ENCODE results near the gene PALD1. TPM values are rescaled to one million over a fixed set of nuclear protein-coding genes. Genes with fewer than 3 reads are reported as not detected.

The PALD1 gene
- total and polyA plus RNA-seq, 9 of the 15 experiments (the other 6 are each of a cell fraction or from before 2014, with no cell fraction given), result 0.03 to 0.29 (median 0.09) TPM; not detected in 2

DNA sequence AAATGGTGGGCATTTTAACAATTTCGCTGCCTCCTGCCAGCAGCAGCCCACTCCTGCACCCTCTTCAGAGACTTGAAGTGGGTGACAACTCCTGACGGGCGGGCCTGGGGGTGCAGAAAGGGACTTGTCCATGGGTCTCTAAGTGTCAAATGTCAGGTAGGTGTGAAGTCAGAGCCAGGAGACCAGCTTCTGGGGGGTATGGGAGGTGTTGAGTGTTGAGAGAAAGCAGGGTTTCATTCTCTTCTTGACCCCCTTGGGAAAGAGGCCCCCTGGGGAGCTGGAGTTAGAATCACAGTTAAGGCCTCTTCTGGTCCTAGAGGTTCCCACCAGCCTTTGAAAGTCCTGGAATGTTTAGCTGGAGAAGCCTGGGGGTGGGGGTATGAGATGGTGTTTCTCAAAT, 11.6 kb upstream of the PALD1 start (continued):
- TF ChIP-seq CCAR2 (IDR thresholded peaks at IDR 0.05; ENCODE audit: low read depth, low read length) (no peak), ESRRB (CRISPR knock-in tag; IDR thresholded peaks at IDR 0.05; ENCODE audit: borderline replicate concordance) (no peak), SRSF7 (optimal IDR thresholded peaks at IDR 0.05; ENCODE audit: low read depth, low read length) (no peak), SNIP1 (IDR thresholded peaks at IDR 0.05; ENCODE audit: low read depth) (no peak), STAT5A (IDR thresholded peaks at IDR 0.05; ENCODE audit: borderline replicate concordance, low read length) (no peak), CBX1 (IDR thresholded peaks at IDR 0.05; ENCODE audit: low read depth) (no peak), POLR2A (conservative IDR thresholded peaks at IDR 0.05) (no peak)
- TF ChIP-seq, protein P1, sequence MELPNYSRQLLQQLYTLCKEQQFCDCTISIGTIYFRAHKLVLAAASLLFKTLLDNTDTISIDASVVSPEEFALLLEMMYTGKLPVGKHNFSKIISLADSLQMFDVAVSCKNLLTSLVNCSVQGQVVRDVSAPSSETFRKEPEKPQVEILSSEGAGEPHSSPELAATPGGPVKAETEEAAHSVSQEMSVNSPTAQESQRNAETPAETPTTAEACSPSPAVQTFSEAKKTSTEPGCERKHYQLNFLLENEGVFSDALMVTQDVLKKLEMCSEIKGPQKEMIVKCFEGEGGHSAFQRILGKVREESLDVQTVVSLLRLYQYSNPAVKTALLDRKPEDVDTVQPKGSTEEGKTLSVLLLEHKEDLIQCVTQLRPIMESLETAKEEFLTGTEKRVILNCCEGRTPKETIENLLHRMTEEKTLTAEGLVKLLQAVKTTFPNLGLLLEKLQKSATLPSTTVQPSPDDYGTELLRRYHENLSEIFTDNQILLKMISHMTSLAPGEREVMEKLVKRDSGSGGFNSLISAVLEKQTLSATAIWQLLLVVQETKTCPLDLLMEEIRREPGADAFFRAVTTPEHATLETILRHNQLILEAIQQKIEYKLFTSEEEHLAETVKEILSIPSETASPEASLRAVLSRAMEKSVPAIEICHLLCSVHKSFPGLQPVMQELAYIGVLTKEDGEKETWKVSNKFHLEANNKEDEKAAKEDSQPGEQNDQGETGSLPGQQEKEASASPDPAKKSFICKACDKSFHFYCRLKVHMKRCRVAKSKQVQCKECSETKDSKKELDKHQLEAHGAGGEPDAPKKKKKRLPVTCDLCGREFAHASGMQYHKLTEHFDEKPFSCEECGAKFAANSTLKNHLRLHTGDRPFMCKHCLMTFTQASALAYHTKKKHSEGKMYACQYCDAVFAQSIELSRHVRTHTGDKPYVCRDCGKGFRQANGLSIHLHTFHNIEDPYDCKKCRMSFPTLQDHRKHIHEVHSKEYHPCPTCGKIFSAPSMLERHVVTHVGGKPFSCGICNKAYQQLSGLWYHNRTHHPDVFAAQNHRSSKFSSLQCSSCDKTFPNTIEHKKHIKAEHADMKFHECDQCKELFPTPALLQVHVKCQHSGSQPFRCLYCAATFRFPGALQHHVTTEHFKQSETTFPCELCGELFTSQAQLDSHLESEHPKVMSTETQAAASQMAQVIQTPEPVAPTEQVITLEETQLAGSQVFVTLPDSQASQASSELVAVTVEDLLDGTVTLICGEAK (IDR thresholded peaks at IDR 0.05), result no peak
- TF ChIP-seq, protein P1 (CRISPR knock-in tag; IDR thresholded peaks at IDR 0.05), result no peak
